H9 (cell line): ENCODE measurements around the gene ANKRD49. TPM values are rescaled to one million over a fixed set of nuclear protein-coding genes. Genes with fewer than 3 reads are reported as not detected.

ENCODE experiments used
- DNase-seq: peaks from one replicate; pipeline ENCODE4 v3.0.0-alpha.2; 2017
- H2AFZ ChIP-seq: one replicate; pipeline ENCODE4 v1.6.1; 2013; ENCODE audit warnings: mild to moderate bottlenecking, low read length, control low read depth, moderate library complexity
- H2AK5ac ChIP-seq: 2 replicates; pipeline ENCODE4 v1.6.1; 2013; ENCODE audit warnings: low read length, control low read depth, mixed read lengths; ENCODE audit not compliant: insufficient read length
- H2BK120ac ChIP-seq: one replicate; pipeline ENCODE4 v1.6.1; 2013; ENCODE audit warnings: low read depth, mild to moderate bottlenecking, low read length, control low read depth, inconsistent platforms; ENCODE audit not compliant: poor library complexity, severe bottlenecking
- H2BK12ac ChIP-seq: 2 replicates; pipeline ENCODE4 v1.6.1; 2013; ENCODE audit warnings: low read length, control low read depth, mixed read lengths, low read depth; ENCODE audit not compliant: insufficient read length
- H2BK15ac ChIP-seq: 2 replicates; pipeline ENCODE4 v1.6.1; 2013; ENCODE audit warnings: low read depth, low read length, control low read depth
- H2BK20ac ChIP-seq: one replicate; pipeline ENCODE4 v1.6.1; 2013; ENCODE audit warnings: low read depth, mild to moderate bottlenecking, low read length, control low read depth, inconsistent platforms; ENCODE audit not compliant: poor library complexity, severe bottlenecking
- H2BK5ac ChIP-seq: 2 replicates; pipeline ENCODE4 v1.6.1; 2013; ENCODE audit warnings: low read length, control low read depth, mixed read lengths; ENCODE audit not compliant: insufficient read length
- H3K14ac ChIP-seq: 2 replicates; pipeline ENCODE4 v1.6.1; 2013; ENCODE audit warnings: low read length, control low read depth; ENCODE audit not compliant: insufficient read depth
- H3K18ac ChIP-seq: 2 replicates; pipeline ENCODE4 v1.6.1; 2013; ENCODE audit warnings: low read depth, mild to moderate bottlenecking, mixed read lengths, low read length, control low read depth; ENCODE audit not compliant: insufficient read length
- H3K23ac ChIP-seq: 2 replicates; pipeline ENCODE4 v1.6.1; 2013; ENCODE audit warnings: low read length, control low read depth, mixed read lengths, low read depth; ENCODE audit not compliant: insufficient read length
- H3K23me2 ChIP-seq: 2 replicates; pipeline ENCODE4 v1.6.1; 2013; ENCODE audit warnings: low read depth, mild to moderate bottlenecking, mixed read lengths, low read length, control low read depth; ENCODE audit not compliant: insufficient read length, poor library complexity, severe bottlenecking
- H3K27ac ChIP-seq: 2 replicates; pipeline ENCODE4 v1.5.1; 2013; ENCODE audit warnings: low read length, control low read depth, mixed read lengths, low read depth; ENCODE audit not compliant: insufficient read length
- H3K27me3 ChIP-seq: 2 replicates; pipeline ENCODE4 v1.6.1; 2013; ENCODE audit warnings: low read length, control low read depth, inconsistent platforms; ENCODE audit not compliant: insufficient read depth
- H3K4ac ChIP-seq: 2 replicates; pipeline ENCODE4 v1.6.1; 2013; ENCODE audit warnings: low read depth, mild to moderate bottlenecking, control low read depth, inconsistent platforms, low read length, moderate library complexity
- H3K4me1 ChIP-seq: 2 replicates; pipeline ENCODE4 v1.6.1; 2013; ENCODE audit warnings: low read length, control low read depth, inconsistent platforms; ENCODE audit not compliant: insufficient read depth
- H3K4me2 ChIP-seq: 2 replicates; pipeline ENCODE4 v1.6.1; 2013; ENCODE audit warnings: low read length, control low read depth, mixed read lengths; ENCODE audit not compliant: insufficient read length, insufficient read depth
- H3K56ac ChIP-seq: 2 replicates; pipeline ENCODE4 v1.6.1; 2013; ENCODE audit warnings: low read depth, mild to moderate bottlenecking, mixed read lengths, low read length, control low read depth; ENCODE audit not compliant: insufficient read length
- H3K79me1 ChIP-seq: 2 replicates; pipeline ENCODE4 v1.6.1; 2013; ENCODE audit warnings: low read depth, mild to moderate bottlenecking, moderate library complexity, low read length, control low read depth, inconsistent platforms; ENCODE audit not compliant: insufficient read depth, poor library complexity, severe bottlenecking
- H3K79me2 ChIP-seq: 2 replicates; pipeline ENCODE4 v1.6.1; 2013; ENCODE audit warnings: low read length, control low read depth, inconsistent platforms; ENCODE audit not compliant: insufficient read depth
- H3K9ac ChIP-seq: 2 replicates; pipeline ENCODE4 v1.6.1; 2013; ENCODE audit warnings: low read length, control low read depth, mixed read lengths; ENCODE audit not compliant: insufficient read length; ENCODE audit errors: extremely low read depth
- H3K9me3 ChIP-seq: one replicate; pipeline ENCODE4 v1.6.1; 2013; ENCODE audit warnings: low read depth, low read length, inconsistent platforms; ENCODE audit not compliant: control insufficient read depth
- H3T11ph ChIP-seq: one replicate; pipeline ENCODE4 v1.6.1; 2013; ENCODE audit warnings: mild to moderate bottlenecking, low read length, control low read depth, inconsistent platforms
- H4K20me1 ChIP-seq: one replicate; pipeline ENCODE4 v1.6.1; 2013; ENCODE audit not compliant: control insufficient read depth, insufficient read length, insufficient read depth
- H4K5ac ChIP-seq: 2 replicates; pipeline ENCODE4 v1.6.1; 2013; ENCODE audit warnings: low read depth, mild to moderate bottlenecking, mixed read lengths, low read length, control low read depth; ENCODE audit not compliant: insufficient read length
- H4K8ac ChIP-seq: replicated peaks from 2 replicates; pipeline ENCODE4 v1.6.1; 2013; ENCODE audit warnings: low read length, control low read depth, mixed read lengths, low read depth; ENCODE audit not compliant: insufficient read length
- H4K91ac ChIP-seq: 2 replicates; pipeline ENCODE4 v1.6.1; 2013; ENCODE audit warnings: low read depth, mild to moderate bottlenecking, moderate library complexity, mixed read lengths, low read length, control low read depth; ENCODE audit not compliant: insufficient read length
- H3K27ac Mint-ChIP-seq, 3 experiments: 2 replicates in 2 of 3; 3 replicates in 1 of 3; pipeline ENCODE4 v1.8.0; 2020 to 2021; ENCODE audit warnings: mixed read lengths in 3 of 3, mild to moderate bottlenecking in 1 of 3, moderate library complexity in 1 of 3
- H3K27me3 Mint-ChIP-seq: 2 replicates; pipeline ENCODE4 v1.8.0; 2021; ENCODE audit warnings: low read depth, mild to moderate bottlenecking, moderate library complexity, mixed read lengths
- H3K36me3 Mint-ChIP-seq, 3 experiments: 2 replicates in 2 of 3; 3 replicates in 1 of 3; pipeline ENCODE4 v1.8.0; 2020 to 2021; ENCODE audit warnings: low read depth in 3 of 3, mixed read lengths in 3 of 3; ENCODE audit not compliant: insufficient read depth in 1 of 3
- H3K4me1 Mint-ChIP-seq, 2 experiments: 2 replicates each; pipeline ENCODE4 v1.8.0; 2020; ENCODE audit warnings: mixed read lengths in 2 of 2
- H3K4me3 Mint-ChIP-seq, 2 experiments: 2 replicates in 1 of 2; 3 replicates in 1 of 2; pipeline ENCODE4 v1.8.0; 2020 to 2021; ENCODE audit warnings: mild to moderate bottlenecking in 2 of 2, mixed read lengths in 2 of 2, moderate library complexity in 1 of 2
- H3K9me3 Mint-ChIP-seq, 2 experiments: 2 replicates in 1 of 2; 3 replicates in 1 of 2; pipeline ENCODE4 v1.8.0; 2020; ENCODE audit warnings: mild to moderate bottlenecking in 2 of 2, mixed read lengths in 2 of 2, moderate library complexity in 1 of 2
- CTCF ChIP-seq: fragments of 200-600 bp; sonication (generic); conservative IDR thresholded peaks from 3 replicates; pipeline ENCODE4 v1.8.0; 2021; ENCODE audit warnings: antibody characterized with exemption, mild to moderate bottlenecking
- WGBS: extraction: QIAGEN DNeasy Blood & Tissue Kit; methylation state at CpG from one replicate; pipeline ENCODE4 v1.1.7; 2013; ENCODE audit warnings: missing lambda C conversion rate, low lambda C conversion rate, mixed read lengths; ENCODE audit not compliant: insufficient read length; ENCODE audit errors: extremely low coverage; 5-methylcytosine and 5-hydroxymethylcytosine counted together
- total RNA-seq: library from RNA; stranded (reverse); gene quantifications from 2 replicates; pipeline ENCODE4 v1.2.1, GENCODE V29; 2021

The ANKRD49 gene
- total RNA-seq, 1 experiment from 2014 or later: 13.8 TPM

GRCh38 chr11:94526645-94527438 is 33.1 kb downstream of the ANKRD49 start:
- Mint-ChIP-seq H3K27me3 (peaks cover 23% of the 10 kb centered on the region), H3K27ac (no peak overlapping the region), H3K4me1 (peaks cover 0 to 3% of the 10 kb centered on the region in 2 experiments; a peak in 2 of 4 replicates), H3K36me3 (no peaks in the 10 kb centered on the region), H3K9me3 (no peaks in the 10 kb centered on the region), H3K4me3 (no peak overlapping the region)
- Histone ChIP-seq H4K5ac (no peak overlapping the region), H3K14ac (no peak overlapping the region), H4K91ac (no peak overlapping the region), H2BK15ac (no peak overlapping the region), H2BK12ac (no peak overlapping the region), H3T11ph (no peak overlapping the region), H2BK120ac (no peak overlapping the region), H2AFZ (no peak overlapping the region), H3K9ac (no peak overlapping the region), H4K20me1 (no peaks in the 10 kb centered on the region), H3K27me3 (no peaks in the 10 kb centered on the region), H3K4me1 (no peaks in the 10 kb centered on the region), H3K56ac (no peak overlapping the region), H2BK20ac (no peak overlapping the region), H2BK5ac (no peak overlapping the region), H4K8ac (no peak overlapping the region), H3K18ac (no peak overlapping the region), H3K4me2 (no peak overlapping the region), H3K79me1 (no peaks in the 10 kb centered on the region), H3K23ac (no peak overlapping the region), H3K23me2 (no peaks in the 10 kb centered on the region), H3K4ac (no peak overlapping the region), H3K79me2 (no peaks in the 10 kb centered on the region), H3K9me3 (no peaks in the 10 kb centered on the region), H3K27ac (no peak overlapping the region), H2AK5ac (no peak overlapping the region)
- WGBS: no CpG with 5 or more reads among the region's 4 CpGs
- no peak for TF ChIP-seq CTCF
- DNase-seq: no peak
